HG03139 (cell line): ENCODE data around the gene MAN2B1.
"Not testable (repeated sequence)": the region's sequence is repeated elsewhere in the genome, so short reads cannot be mapped to it uniquely, and the experiment has no call there.

Experiments used
- ATAC-seq: cut with Tn5 transposase; IDR thresholded peaks from one replicate; pipeline ENCODE4 v1.9.1; 2021; ENCODE audit not compliant: unreplicated experiment

The MAN2B1 gene

DNA sequence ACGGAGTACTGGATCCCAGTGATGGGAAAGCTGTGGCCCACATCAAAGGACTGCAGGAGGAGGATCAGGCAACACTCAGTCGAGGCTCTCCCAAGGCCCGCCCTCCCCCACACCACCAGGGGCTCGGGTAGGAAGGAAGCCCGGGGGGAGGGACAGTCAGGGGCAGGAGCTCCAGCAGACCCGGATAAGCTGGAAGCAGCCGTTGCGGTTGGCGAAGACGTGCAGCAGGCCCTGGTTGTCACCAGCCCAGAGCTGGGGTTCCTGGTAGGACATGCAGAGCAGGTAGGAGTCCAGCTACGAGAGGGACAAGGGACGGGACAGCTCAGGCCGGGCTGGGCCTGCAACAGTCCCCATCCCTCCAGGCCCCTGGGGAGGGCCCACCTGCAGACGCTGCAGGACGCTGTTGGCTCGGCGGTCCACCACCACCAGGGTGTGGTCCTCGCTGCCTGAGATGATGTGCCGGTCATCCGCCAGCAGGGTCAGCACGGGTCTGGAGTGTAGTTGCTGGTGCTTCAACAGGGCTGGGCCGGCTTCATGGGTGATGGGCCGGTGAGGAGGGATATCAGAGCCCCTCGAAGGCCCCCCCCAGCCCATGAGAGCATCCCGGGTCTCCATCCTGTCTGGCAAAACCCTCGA lies 23.2 kb upstream of the MAN2B1 start:
- ATAC-seq = no peak

DNA sequence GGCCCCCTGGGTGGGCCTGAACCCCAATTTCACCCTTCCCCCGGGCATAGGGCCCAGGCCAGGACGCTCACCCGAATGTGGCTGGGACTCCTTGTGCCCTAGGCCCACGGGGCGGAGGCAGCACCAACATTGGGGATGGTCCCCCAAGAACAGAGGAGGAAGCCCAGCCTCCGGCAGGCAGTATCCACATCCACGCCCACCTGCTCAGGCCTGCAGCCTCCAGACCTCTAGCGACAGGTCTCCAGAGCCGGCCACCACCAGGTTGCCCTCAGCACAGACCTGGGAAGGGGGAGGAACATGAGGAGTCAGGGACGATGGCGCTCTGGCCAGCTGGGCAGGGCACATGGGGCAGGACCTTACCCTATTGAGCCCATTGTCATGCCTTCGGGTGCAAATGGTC lies 22.5 kb upstream of the MAN2B1 start:
- no peak for ATAC-seq

GRCh38 chr19:12687496-12688196 lies 21.1 kb upstream of the MAN2B1 start, which contains the start of gene GNG14:
TSS of gene GNG14 (plus strand) at chr19:12687998. CDS start at chr19:12688049, 51 bp downstream.
- ATAC-seq = no peak

GRCh38 chr19:12685831-12686230 lies 19.3 kb upstream of the MAN2B1 start:
- no peak for ATAC-seq

DNA sequence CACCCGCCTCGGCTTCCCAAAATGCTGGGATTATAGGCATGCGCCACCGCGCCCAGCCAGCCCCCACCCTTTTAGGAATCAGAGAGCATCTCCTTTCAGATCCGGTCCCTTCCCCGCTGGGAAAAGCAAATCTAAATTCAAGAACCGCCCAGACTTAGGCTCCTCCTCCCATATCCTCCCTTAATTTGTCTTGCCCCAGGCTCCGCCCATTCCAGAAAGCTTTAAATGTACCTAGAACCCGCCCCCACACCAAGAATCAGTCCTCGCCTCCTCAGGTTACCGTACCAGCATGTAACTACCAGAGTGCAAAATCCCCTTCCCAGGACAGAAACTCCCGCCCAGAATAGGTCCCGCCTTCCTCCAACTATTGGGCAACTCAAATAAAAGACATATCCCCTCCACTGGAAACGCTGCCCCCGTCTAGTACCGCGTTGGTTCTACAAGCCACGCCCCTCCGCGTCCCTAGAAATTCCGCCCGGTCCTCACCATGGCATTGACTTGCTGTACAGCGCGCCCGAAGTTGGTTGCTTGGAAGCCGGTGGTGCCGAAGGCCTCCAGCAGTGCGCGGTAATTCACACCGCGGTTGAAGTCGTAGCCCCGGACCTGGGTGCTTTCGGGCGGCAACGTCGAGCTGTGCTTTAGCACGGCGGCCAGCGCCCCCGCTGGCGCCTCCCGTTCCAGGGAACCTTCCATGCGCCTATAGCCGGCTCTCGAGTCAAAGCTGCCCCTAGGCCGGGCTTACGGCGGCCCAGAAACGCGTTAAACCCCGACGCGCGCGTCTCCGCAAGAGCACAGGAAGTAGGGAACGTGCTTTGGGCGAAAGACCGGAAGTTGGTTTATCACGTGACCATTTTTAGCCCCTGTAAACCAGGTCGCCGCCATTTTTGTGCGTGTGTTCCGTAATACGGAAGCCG lies 14.8 kb upstream of the MAN2B1 start, which contains the start of gene DHPS:
Gene DHPS (minus strand): TSS at position 807 of the 914 bp plus-strand sequence. CDS start 114 bp downstream, at position 693.
- peak; percentile 58 for ATAC-seq

- no peak for ATAC-seq
Measured at GRCh38 chr19:12680034-12680433, 13.5 kb upstream of the MAN2B1 start.

- not testable (repeated sequence) for ATAC-seq
Measured at GRCh38 chr19:12678039-12678438, 11.5 kb upstream of the MAN2B1 start.

DNA sequence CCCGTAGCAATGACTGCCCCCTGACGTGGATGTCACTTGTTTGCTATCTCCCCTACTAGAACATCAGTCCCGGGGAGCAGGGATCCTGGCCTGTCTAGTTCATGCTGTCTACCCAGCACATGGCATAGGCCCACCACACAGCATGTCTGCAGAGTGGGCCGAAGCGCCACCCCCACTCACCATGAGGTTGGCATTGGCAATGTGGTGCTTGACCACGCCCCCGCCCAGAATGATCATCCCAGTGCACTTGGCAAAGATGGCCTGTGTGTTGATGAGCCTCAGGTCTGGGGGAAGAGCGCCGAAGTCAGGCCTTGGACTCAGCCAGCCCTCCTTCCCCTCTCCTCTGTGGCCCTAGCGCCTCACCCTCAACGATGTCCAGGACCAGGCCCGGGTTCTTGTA lies 10.4 kb upstream of the MAN2B1 start:
- ATAC-seq = no peak

DNA sequence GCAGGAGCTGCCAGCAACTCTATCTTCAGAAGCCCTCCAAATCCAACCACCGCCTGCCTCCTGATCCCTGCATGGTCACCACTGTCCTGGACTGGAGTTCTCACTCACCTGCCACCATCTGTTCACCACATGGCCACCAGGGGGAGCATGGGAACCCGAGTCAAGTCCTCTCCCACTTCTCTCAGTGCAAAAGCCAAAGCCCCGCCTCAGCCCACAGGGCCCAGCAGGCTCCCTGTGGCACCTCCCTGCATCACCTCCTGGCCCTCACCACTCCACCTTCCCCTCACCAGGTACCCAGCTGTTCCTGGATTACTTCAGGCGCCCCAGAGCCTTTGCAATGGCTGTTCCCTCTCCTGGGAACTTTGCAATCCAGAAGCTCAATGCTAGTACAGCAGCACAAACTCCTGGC lies 9.8 kb upstream of the MAN2B1 start:
- ATAC-seq = no peak

GRCh38 chr19:12675940-12676339 lies 9.4 kb upstream of the MAN2B1 start:
- no peak for ATAC-seq

GRCh38 chr19:12675399-12675798 lies 8.9 kb upstream of the MAN2B1 start:
- ATAC-seq = no peak

DNA sequence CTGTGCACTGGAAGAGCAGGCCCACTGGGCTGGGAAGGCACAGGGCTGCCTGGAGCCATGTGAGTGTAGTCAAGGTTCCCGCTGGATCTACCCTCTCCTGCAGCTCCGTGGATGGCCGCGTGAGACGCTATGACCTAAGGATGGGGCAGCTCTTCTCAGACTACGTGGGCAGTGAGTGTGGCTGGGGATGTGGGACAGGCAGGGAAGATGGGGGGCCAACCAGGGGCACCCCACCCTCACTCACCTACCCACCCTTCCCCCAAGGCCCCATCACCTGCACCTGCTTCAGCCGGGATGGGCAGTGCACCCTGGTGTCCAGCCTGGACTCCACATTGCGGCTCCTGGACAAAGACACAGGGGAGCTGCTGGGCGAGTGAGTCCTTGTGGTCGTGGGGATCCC lies 6.2 kb upstream of the MAN2B1 start:
- no peak for ATAC-seq

DNA sequence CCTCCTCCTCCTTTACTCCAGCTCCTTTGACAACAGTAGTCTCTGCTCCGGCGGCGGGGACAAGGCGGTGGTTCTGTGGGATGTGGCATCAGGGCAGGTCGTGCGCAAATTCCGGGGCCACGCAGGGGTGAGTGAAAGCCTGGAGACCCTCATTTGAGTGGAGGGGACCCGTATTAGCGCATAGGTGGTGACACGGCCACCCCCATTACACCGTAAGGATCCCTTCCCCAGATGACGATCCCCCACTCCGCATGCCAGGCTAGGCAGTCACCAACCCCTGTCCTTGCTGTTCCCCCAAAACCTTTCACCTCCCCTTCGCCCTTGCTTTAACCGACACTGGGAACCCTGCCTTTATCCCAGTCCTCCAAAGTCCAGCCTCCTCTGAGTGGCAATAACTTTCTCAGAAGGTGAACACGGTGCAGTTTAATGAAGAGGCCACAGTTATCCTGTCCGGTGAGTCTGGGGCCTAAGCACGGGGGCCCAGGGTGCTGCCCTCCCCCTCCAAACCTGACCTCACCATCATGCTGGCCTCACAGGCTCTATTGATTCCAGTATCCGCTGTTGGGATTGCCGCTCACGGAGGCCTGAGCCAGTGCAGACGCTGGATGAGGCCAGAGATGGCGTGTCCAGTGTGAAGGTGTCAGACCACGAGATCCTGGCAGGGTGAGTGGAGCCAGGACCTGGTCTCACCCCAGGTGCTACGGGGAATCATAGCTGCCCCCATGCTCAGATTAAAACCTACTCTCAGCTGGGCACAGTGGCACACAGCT lies 3.8 kb upstream of the MAN2B1 start:
- no peak for ATAC-seq

DNA sequence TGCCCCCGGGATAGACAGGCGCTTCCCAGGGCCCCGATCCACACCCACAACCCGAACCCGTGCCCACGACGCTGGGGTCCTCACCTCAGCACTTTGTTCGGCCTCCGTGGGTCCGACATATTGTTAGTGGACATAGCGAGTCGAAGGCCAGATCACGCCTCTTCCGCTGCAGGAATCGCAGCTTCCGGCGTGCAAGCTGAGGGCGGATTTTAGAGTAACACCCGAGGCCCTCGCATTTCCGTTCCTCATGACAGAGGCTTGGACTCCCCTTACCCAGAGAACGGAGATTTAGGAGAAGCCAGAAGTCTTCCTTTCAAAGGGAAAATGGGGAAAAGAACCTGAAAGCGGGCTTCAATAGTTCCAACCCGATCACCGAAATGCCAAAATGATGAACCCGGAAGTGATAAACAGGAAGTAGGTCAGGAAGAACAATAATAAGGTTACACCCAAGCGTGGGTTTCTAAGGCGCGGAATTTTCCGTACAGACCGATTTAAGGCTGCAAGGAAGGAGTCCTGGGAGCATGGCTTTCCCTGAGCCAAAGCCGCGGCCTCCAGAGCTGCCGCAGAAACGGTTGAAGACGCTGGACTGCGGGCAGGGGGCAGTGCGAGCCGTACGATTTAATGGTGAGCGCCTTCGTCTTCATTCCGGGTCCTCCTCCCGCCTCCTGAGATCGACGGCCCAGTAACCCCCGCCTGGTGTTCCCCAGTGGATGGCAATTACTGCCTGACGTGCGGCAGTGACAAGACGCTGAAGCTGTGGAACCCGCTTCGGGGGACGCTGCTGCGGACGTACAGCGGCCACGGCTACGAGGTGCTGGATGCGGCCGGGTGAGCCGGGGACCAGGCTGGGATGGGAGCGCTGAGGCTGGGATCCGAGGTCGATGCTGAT lies 3.0 kb upstream of the MAN2B1 start:
- ATAC-seq = no peak

GRCh38 chr19:12668932-12669269 lies 2.4 kb upstream of the MAN2B1 start:
- ATAC-seq = no peak

DNA sequence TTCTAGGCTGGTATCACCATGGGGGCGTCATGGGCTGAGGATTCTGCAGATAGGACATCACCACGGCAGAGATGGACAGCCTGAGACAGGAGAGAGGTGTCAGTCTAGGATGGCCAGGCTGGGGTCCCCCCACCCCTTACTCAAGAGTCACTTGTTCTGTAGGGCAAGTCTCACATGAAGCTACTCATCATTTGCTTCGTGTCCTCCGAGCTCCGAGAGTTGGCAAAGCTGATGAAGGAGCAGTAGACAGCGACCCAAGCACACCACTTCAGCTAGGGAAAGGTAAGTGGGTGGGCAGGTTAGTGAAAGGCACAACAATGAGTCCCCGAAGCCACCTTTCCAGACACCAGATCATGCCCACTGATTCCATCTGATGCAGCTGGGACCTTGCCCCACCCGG lies 1.8 kb upstream of the MAN2B1 start:
- no peak for ATAC-seq

DNA sequence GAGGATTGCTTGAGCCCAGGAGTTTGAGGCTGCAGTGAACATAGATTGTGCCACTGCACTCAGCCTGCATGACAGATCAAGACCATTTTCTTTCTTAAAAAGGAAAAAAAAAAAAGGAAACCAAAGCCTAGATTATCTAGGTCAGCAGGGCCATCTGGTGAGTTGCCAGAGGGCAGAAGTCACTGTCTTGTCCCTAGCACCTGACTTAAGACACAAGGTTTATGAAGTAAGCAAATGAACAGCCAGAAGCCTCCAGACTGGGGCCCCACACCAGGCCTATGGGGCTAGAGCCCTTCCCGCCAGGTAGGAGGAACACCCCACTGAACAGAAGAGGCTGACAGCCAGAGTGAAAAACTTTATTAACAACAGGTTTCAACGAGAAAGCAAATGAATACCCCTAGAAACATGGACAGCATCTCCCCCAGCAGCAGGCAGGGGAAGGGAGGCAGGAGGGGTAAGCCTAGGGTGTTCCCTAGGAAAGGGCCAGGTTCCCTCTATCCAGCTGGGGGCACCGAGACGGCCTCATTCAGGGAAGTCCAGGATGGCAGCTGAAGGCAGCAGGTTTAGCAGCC lies 1.3 kb upstream of the MAN2B1 start:
- no peak for ATAC-seq

DNA sequence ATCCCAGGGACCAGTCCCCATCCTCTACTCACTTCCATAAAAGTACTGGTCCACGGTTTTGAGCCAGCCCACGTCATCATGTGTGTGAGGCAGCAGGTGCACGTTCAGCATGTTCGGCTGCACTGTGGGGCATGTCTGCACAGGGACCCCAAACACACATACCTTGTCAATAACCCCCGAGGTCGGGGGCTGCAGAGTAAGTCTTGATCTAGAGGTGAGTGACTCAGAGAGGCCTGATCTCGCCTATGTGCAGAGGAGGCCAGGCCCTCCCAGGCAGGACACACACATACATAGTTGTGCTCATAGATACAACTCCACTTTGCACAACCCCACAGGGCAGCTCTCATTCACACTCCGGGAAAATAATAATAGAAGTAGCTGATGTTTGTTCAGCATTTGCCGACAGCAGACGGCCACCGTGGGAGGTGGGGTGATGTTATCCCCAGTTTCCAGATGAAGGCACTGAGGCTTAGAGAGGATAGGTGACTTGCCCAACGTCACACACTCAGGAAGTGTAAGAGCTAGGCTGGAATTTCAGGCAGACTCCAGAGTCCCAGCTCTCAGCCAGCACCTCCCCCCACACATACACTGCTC lies 774 bp downstream of the MAN2B1 start:
- ATAC-seq = no peak

DNA sequence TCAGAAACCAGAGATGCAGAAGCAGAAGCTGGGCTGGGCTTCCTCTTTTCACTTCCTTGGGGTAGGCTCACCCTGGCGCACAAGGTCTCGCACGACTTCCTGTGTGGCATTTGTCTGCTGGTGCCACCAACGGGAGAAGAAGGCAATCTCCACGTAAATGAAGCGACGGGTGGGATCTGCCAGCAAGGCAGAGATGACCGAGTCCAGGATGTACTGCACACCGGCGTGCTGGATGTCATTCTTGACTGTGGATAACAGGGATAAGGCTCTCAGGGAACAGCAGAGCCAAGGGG lies 1.3 kb downstream of the MAN2B1 start:
- ATAC-seq = no peak
